ENCODE results near the gene CNIH2. TPM values are rescaled to one million over a fixed set of nuclear protein-coding genes. Genes with fewer than 3 reads are reported as not detected.

CNIH2 gene
- total RNA-seq, 2 experiments from 2014 or later, result 0.96 to 2.0 TPM

- POLR2A ChIA-PET, result interaction anchor here (0.8 to 1.5 kb wide), 2 partner anchors 9 kb away, joined by 3 to 5 read pairs; no protein-coding TSS in a partner anchor
- no peaks in the 10 kb centered on the region for H3K9me3 Mint-ChIP-seq
These were observed 13.9 kb downstream of the CNIH2 start, which contains the start of gene TMEM151A for GRCh38 chr11:66291706-66292542. Gene TMEM151A, plus strand, starts transcription at chr11:66291894. Its CDS starts 120 bp downstream, at chr11:66292014.

GRCh38 chr11:66292543-66293332, 14.8 kb downstream of the CNIH2 start:
- H3K4me3 Mint-ChIP-seq, result peak overlapping the region; percentile 28
- H3K27me3 Mint-ChIP-seq, result peaks cover 17% of the 10 kb centered on the region
- DNase-seq, result no peak
- TF ChIP-seq, protein P1, sequence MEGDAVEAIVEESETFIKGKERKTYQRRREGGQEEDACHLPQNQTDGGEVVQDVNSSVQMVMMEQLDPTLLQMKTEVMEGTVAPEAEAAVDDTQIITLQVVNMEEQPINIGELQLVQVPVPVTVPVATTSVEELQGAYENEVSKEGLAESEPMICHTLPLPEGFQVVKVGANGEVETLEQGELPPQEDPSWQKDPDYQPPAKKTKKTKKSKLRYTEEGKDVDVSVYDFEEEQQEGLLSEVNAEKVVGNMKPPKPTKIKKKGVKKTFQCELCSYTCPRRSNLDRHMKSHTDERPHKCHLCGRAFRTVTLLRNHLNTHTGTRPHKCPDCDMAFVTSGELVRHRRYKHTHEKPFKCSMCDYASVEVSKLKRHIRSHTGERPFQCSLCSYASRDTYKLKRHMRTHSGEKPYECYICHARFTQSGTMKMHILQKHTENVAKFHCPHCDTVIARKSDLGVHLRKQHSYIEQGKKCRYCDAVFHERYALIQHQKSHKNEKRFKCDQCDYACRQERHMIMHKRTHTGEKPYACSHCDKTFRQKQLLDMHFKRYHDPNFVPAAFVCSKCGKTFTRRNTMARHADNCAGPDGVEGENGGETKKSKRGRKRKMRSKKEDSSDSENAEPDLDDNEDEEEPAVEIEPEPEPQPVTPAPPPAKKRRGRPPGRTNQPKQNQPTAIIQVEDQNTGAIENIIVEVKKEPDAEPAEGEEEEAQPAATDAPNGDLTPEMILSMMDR (IDR thresholded peaks at IDR 0.05), result no peak
- intact Hi-C loops (cut with micrococcal nuclease), result no loop called here
- no peaks in the 10 kb centered on the region for H3K9me3 Mint-ChIP-seq
- peaks cover 20% of the 10 kb centered on the region for H3K4me1 Mint-ChIP-seq (ENCODE audit: low read depth)
- ChIA-PET CTCF (no interaction called here), POLR2A (no interaction called here)
- no peak overlapping the region for H3K27ac Mint-ChIP-seq
- ATAC-seq, result no peak
- H3K36me3 Mint-ChIP-seq (ENCODE audit: low read depth), result peaks cover 3% of the 10 kb centered on the region

More at GRCh38 chr11:66291706-66292542, 13.9 kb downstream of the CNIH2 start, which contains the start of gene TMEM151A:
- Mint-ChIP-seq H3K4me3 (peak within 1 kb of the TSS; percentile 85), H3K36me3 (ENCODE audit: low read depth) (peaks cover 3% of the 10 kb centered on the region), H3K27ac (no peak within 1 kb of the TSS), H3K27me3 (peaks cover 17% of the 10 kb centered on the region), H3K4me1 (ENCODE audit: low read depth) (peaks cover 28% of the 10 kb centered on the region)
- TF ChIP-seq, protein P1 (IDR thresholded peaks at IDR 0.05), result no peak
- DNase-seq (no peak), ATAC-seq (no peak)
- intact Hi-C loops (cut with micrococcal nuclease), result no loop called here
- CTCF ChIA-PET, result interaction anchor here (1.0 to 2.1 kb wide), 4 partner anchors 10 to 126 kb away, joined by 3 to 13 read pairs (median 8); no protein-coding TSS in a partner anchor

DNA sequence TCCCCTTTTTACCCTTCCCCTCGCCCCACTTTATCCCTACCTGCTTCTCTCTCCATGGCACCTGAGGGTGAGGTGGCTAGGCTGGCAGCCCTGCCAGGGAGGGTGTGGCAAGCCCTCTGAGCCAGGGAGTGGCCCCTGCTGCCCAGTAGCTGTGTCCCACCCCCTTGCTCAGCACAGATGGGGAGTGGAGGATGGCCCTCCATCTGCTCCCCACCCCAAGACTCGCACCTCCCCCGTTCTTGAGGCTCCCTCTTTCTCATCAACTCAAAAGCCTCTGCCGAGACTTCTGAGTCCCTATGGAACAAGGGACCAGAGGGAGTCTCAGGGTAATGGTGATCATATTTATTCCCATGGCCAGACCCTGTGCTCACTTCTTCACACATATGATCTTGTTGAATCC, 15.4 kb downstream of the CNIH2 start:
- no peak for ATAC-seq

GRCh38 chr11:66293777-66294625, 16.0 kb downstream of the CNIH2 start:
- ChIA-PET CTCF (no interaction called here), POLR2A (interaction anchor here (0.6 to 0.8 kb wide), 2 partner anchors 19 to 100 kb away, joined by 3 read pairs; no protein-coding TSS in a partner anchor)
- Mint-ChIP-seq H3K9me3 (no peaks in the 10 kb centered on the region), H3K4me3 (no peak overlapping the region), H3K4me1 (ENCODE audit: low read depth) (peaks cover 20% of the 10 kb centered on the region), H3K36me3 (ENCODE audit: low read depth) (no peaks in the 10 kb centered on the region), H3K27ac (no peak overlapping the region), H3K27me3 (peaks cover 17% of the 10 kb centered on the region)
- DNase-seq (no peak), ATAC-seq (no peak)
- TF ChIP-seq, protein P1 (IDR thresholded peaks at IDR 0.05), result no peak
- intact Hi-C loops (cut with micrococcal nuclease), result no loop called here

More for the DNA sequence above, 15.4 kb downstream of the CNIH2 start:
- Mint-ChIP-seq H3K27ac (no peak overlapping the region), H3K9me3 (no peaks in the 10 kb centered on the region), H3K4me3 (no peak overlapping the region), H3K4me1 (ENCODE audit: low read depth) (peaks cover 20% of the 10 kb centered on the region), H3K27me3 (peaks cover 17% of the 10 kb centered on the region), H3K36me3 (ENCODE audit: low read depth) (peaks cover 2% of the 10 kb centered on the region)
- TF ChIP-seq, protein P1 (IDR thresholded peaks at IDR 0.05), result no peak
- CTCF ChIA-PET, result no interaction called here
- no peak for DNase-seq
- POLR2A ChIA-PET, result no interaction called here
- intact Hi-C loops (cut with micrococcal nuclease), result no loop called here

All from activated CD8-positive, alpha-beta T cell treated with anti-CD3 and anti-CD28 coated beads for 36 hours (primary cell).